ENCODE data around the gene HES4. TPM values are rescaled to one million over a fixed set of nuclear protein-coding genes. Genes with fewer than 3 reads are reported as not detected.

Gene HES4
- polyA plus RNA-seq, 1 experiment = 10.8 TPM

GRCh38 chr1:1027791-1028190 is 27.9 kb upstream of the HES4 start:
- ChIA-PET CTCF (no interaction called here), POLR2A (no interaction called here)
- peaks cover 15% of the 10 kb centered on the region for H3K36me3 ChIP-seq (ENCODE audit: control insufficient read depth, insufficient read depth, low read length)
- TF ChIP-seq, protein P1, sequence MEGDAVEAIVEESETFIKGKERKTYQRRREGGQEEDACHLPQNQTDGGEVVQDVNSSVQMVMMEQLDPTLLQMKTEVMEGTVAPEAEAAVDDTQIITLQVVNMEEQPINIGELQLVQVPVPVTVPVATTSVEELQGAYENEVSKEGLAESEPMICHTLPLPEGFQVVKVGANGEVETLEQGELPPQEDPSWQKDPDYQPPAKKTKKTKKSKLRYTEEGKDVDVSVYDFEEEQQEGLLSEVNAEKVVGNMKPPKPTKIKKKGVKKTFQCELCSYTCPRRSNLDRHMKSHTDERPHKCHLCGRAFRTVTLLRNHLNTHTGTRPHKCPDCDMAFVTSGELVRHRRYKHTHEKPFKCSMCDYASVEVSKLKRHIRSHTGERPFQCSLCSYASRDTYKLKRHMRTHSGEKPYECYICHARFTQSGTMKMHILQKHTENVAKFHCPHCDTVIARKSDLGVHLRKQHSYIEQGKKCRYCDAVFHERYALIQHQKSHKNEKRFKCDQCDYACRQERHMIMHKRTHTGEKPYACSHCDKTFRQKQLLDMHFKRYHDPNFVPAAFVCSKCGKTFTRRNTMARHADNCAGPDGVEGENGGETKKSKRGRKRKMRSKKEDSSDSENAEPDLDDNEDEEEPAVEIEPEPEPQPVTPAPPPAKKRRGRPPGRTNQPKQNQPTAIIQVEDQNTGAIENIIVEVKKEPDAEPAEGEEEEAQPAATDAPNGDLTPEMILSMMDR (IDR thresholded peaks at IDR 0.05; ENCODE audit: insufficient read depth, low read depth, low read length) = no peak
- no peaks in the 10 kb centered on the region for H3K27me3 ChIP-seq (ENCODE audit: control insufficient read depth, insufficient read depth, low read length)
- no peak for DNase-seq (ENCODE audit: low read depth)
- H3K4me3 ChIP-seq (ENCODE audit: low read depth, low read length) = no peak overlapping the region

DNA sequence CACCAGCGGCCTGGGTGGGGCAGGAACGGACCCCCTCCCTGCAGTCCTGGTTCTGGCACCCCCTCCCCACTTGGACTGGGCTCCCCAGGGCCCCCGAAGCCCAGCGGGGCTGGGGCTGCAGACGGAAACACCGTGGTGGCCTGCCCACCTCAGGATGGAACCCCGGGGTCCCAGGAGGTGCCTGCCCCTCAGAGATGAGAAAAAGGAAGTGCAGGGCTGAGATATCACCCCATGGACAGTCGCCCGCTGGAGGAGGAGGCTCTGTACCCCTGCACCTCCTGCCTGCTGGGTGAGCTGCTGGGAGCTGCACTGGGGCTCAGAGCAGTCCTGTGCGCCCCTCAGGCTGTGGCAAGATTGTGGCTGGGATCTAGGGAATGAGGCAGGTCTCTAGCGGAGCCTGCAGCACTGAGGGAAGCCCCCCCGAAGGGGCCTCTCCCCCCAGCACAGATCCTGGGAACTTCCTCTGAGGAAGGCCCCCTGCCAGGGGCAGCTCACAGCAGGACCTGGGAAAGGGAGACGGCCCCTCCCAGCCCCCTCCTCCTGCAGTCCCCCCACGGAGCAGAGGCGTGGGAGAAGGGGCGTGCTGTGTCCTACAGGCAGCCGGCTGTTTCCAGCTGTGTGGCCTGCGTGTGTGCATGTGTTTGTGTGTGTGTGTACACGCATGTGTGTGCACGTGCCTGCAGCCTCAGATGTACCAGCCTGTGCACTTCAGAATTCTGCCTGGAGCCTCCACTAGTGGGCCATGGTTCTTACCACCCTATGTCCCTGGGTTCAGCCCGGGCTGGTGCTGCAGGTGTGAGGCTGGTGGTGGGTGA is 26.9 kb upstream of the HES4 start:
- TF ChIP-seq, protein P1 (IDR thresholded peaks at IDR 0.05; ENCODE audit: insufficient read depth, low read depth, low read length) = no peak
- ChIA-PET POLR2A (no interaction called here), CTCF (interaction anchor here (0.9 to 1.1 kb wide), 2 partner anchors 12 to 96 kb away, joined by 3 to 4 read pairs; no protein-coding TSS in a partner anchor)
- peaks cover 19% of the 10 kb centered on the region for H3K36me3 ChIP-seq (ENCODE audit: control insufficient read depth, insufficient read depth, low read length)
- H3K27me3 ChIP-seq (ENCODE audit: control insufficient read depth, insufficient read depth, low read length) = no peaks in the 10 kb centered on the region
- H3K4me3 ChIP-seq (ENCODE audit: low read depth, low read length) = no peak overlapping the region
- no peak for DNase-seq (ENCODE audit: low read depth)

- POLR2A ChIA-PET = no interaction called here
- peaks cover 19% of the 10 kb centered on the region for H3K36me3 ChIP-seq (ENCODE audit: control insufficient read depth, insufficient read depth, low read length)
- CTCF ChIA-PET = no interaction called here
- TF ChIP-seq, protein P1 (IDR thresholded peaks at IDR 0.05; ENCODE audit: insufficient read depth, low read depth, low read length) = no peak
- no peak overlapping the region for H3K4me3 ChIP-seq (ENCODE audit: low read depth, low read length)
- no peaks in the 10 kb centered on the region for H3K27me3 ChIP-seq (ENCODE audit: control insufficient read depth, insufficient read depth, low read length)
- DNase-seq (ENCODE audit: low read depth) = no peak
Observed at GRCh38 chr1:1025730-1026129, 25.8 kb upstream of the HES4 start.

GRCh38 chr1:1024771-1025699 is 25.1 kb upstream of the HES4 start:
- peaks cover 19% of the 10 kb centered on the region for H3K36me3 ChIP-seq (ENCODE audit: control insufficient read depth, insufficient read depth, low read length)
- no peaks in the 10 kb centered on the region for H3K27me3 ChIP-seq (ENCODE audit: control insufficient read depth, insufficient read depth, low read length)
- POLR2A ChIA-PET = no interaction called here
- CTCF ChIA-PET = interaction anchor here (0.7 to 4.7 kb wide), 4 partner anchors 7 to 267 kb away, joined by 3 to 20 read pairs (median 6); no protein-coding TSS in a partner anchor
- DNase-seq (ENCODE audit: low read depth) = no peak
- TF ChIP-seq, protein P1 (IDR thresholded peaks at IDR 0.05; ENCODE audit: insufficient read depth, low read depth, low read length) = no peak
- H3K4me3 ChIP-seq (ENCODE audit: low read depth, low read length) = no peak overlapping the region

Measured in BJ (cell line).